Bronchial epithelial cell (primary cell): ENCODE data around the gene TIMM17B. TPM values are rescaled to one million over a fixed set of nuclear protein-coding genes. Genes with fewer than 3 reads are reported as not detected.

Experiments used
- DNase-seq: peaks from one replicate; pipeline ENCODE4 v3.0.0-alpha.2; 2010; ENCODE audit warnings: low read depth
- FAIRE-seq: peaks from 2 replicates; lab custom pipeline; 2011; peaks lifted over from hg19 to GRCh38; lab: Jason Lieb, UNC
- H3K27me3 ChIP-seq: 2 replicates; pipeline ENCODE4 v1.5.1; 2011; ENCODE audit warnings: low read length; ENCODE audit not compliant: control insufficient read depth, insufficient read depth
- H3K36me3 ChIP-seq: 2 replicates; pipeline ENCODE4 v1.5.1; 2011; ENCODE audit warnings: low read length; ENCODE audit not compliant: control insufficient read depth, insufficient read depth
- H3K4me3 ChIP-seq: 2 replicates; pipeline ENCODE4 v1.5.1; 2011; ENCODE audit warnings: mild to moderate bottlenecking, low read depth, low read length, control low read depth
- CTCF ChIP-seq: IDR thresholded peaks from 2 replicates; pipeline ENCODE4 v1.5.1; 2011; ENCODE audit warnings: mild to moderate bottlenecking, moderate library complexity, low read length, control low read depth, inconsistent platforms; ENCODE audit not compliant: insufficient read depth, severe bottlenecking
- total RNA-seq: library from RNA; depleted of rRNA; stranded (reverse); fragments of >200 nt; gene quantifications from 2 replicates; pipeline ENCODE4 v1.2.1, GENCODE V29; 2014

Gene TIMM17B
- total RNA-seq, 1 donor from 2014 or later = 28.2 TPM

DNA sequence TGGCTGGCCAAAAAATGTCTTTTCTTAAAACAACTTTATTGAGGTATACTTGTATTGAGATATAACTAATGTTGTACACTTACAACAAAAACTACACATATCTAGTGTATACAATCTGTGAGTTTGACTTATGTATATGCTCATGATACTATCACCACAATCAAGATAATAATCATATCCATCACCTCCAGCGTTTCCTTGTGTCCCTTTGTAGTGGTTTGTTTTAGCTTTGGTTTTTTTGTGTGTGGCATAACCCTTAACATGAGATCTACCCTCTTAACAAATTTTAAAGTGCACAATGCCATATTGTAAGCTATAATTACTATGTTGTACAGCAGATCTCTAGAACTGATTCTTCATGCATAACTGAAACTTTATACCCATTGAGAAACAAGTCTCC is 48.7 kb downstream of the TIMM17B start:
- TF ChIP-seq CTCF = no peak
- DNase-seq (no peak), FAIRE-seq (no peak)
- Histone ChIP-seq H3K36me3 (no peaks in the 10 kb centered on the region), H3K27me3 (no peaks in the 10 kb centered on the region), H3K4me3 (no peak overlapping the region)

Other genes starting within 250 kb of the TIMM17B start
- gene WAS, start 214.0 kb downstream of the TIMM17B start, total RNA-seq = not detected in 2 replicates
- gene SUV39H1, start 201.0 kb downstream of the TIMM17B start, total RNA-seq = 1.2 and 1.3 TPM in 2 replicates
- not detected in 2 replicates for gene GLOD5, start 136.0 kb downstream of the TIMM17B start, total RNA-seq
- not detected in 2 replicates for gene GATA1, start 111.2 kb downstream of the TIMM17B start, total RNA-seq
- gene HDAC6, start 95.7 kb downstream of the TIMM17B start, total RNA-seq = 33.2 and 36.2 TPM in 2 replicates
- not detected in 2 replicates for gene ERAS, start 71.3 kb downstream of the TIMM17B start, total RNA-seq
- 0.26 and 0.51 TPM in 2 replicates for gene PCSK1N, start 62.2 kb downstream of the TIMM17B start, total RNA-seq
- gene PQBP1, start 162 bp upstream of the TIMM17B start, total RNA-seq = 101 and 108 TPM in 2 replicates
- 19.3 and 21.9 TPM in 2 replicates for gene SLC35A2, start 13.9 kb upstream of the TIMM17B start, total RNA-seq
- gene PIM2, start 21.3 kb upstream of the TIMM17B start, total RNA-seq = 3.2 and 6.8 TPM in 2 replicates
- gene OTUD5, start 59.8 kb upstream of the TIMM17B start, total RNA-seq = 18.4 and 23.0 TPM in 2 replicates
- gene KCND1, start 74.1 kb upstream of the TIMM17B start, total RNA-seq = 0.26 and 0.64 TPM in 2 replicates
- 24.5 and 35.8 TPM in 2 replicates for gene GRIPAP1, start 104.5 kb upstream of the TIMM17B start, total RNA-seq
- gene TFE3, start 145.6 kb upstream of the TIMM17B start, total RNA-seq = 8.7 and 14.8 TPM in 2 replicates
- gene CCDC120, start 161.2 kb upstream of the TIMM17B start, total RNA-seq = 1.1 and 2.2 TPM in 2 replicates
- gene PRAF2, start 176.2 kb upstream of the TIMM17B start, total RNA-seq = 1.7 and 2.6 TPM in 2 replicates
- gene WDR45, start 182.1 kb upstream of the TIMM17B start, total RNA-seq = 38.5 and 42.1 TPM in 2 replicates
- 22.6 and 31.4 TPM in 2 replicates for gene GPKOW, start 226.0 kb upstream of the TIMM17B start, total RNA-seq